Neural cell (in vitro differentiated cells): ENCODE results near the gene HDAC9. TPM values are rescaled to one million over a fixed set of nuclear protein-coding genes. Genes with fewer than 3 reads are reported as not detected.

Source experiments
- H2AFZ ChIP-seq: fragments of 200-600, 300-800 bp; sonication (generic), shearing (Covaris generic); 2 replicates; pipeline ENCODE4 v1.6.0; 2014; ENCODE audit warnings: low read depth, mild to moderate bottlenecking, antibody characterized with exemption, low read length, moderate library complexity
- H3F3A ChIP-seq: fragments of 200-600 bp; shearing (Covaris generic); 2 replicates; pipeline ENCODE4 v1.6.1; 2016; ENCODE audit warnings: mild to moderate bottlenecking, moderate library complexity, mixed read lengths, antibody characterized with exemption, low read length; ENCODE audit not compliant: insufficient read depth, poor library complexity, severe bottlenecking
- H3K27ac ChIP-seq: fragments of 200-600, 300-800 bp; sonication (generic), shearing (Covaris generic); 2 replicates; pipeline ENCODE4 v1.5.1; 2014; ENCODE audit warnings: mild to moderate bottlenecking, low read length, moderate library complexity
- H3K27me3 ChIP-seq: fragments of 300-800, 200-600 bp; sonication (generic), shearing (Covaris generic); 2 replicates; pipeline ENCODE4 v1.6.0; 2014; ENCODE audit warnings: mild to moderate bottlenecking, low read depth, low read length, moderate library complexity; ENCODE audit not compliant: insufficient read depth
- H3K36me3 ChIP-seq: fragments of 300-800, 200-600 bp; sonication (generic), shearing (Covaris generic); 2 replicates; pipeline ENCODE4 v1.5.1; 2014; ENCODE audit warnings: mild to moderate bottlenecking, antibody characterized with exemption, low read length, moderate library complexity; ENCODE audit not compliant: insufficient read depth
- H3K4me2 ChIP-seq: fragments of 300-800, 200-600 bp; sonication (generic), shearing (Covaris generic); 2 replicates; pipeline ENCODE4 v1.6.0; 2014; ENCODE audit warnings: mild to moderate bottlenecking, low read length
- H3K4me3 ChIP-seq: fragments of 300-800, 200-600 bp; sonication (generic), shearing (Covaris generic); 2 replicates; pipeline ENCODE4 v1.5.1; 2014; ENCODE audit warnings: mild to moderate bottlenecking, low read length, moderate library complexity
- H3K79me2 ChIP-seq: fragments of 200-600 bp; shearing (Covaris generic); replicated peaks from 2 replicates; pipeline ENCODE4 v1.6.0; 2014; ENCODE audit warnings: mild to moderate bottlenecking, low read length, moderate library complexity; ENCODE audit not compliant: insufficient read depth
- H3K9ac ChIP-seq: fragments of 300-800, 200-600 bp; sonication (generic), shearing (Covaris generic); 2 replicates; pipeline ENCODE4 v1.6.1; 2016; ENCODE audit warnings: mild to moderate bottlenecking, low read length, mixed read lengths
- H3K9me2 ChIP-seq: fragments of 200-600 bp; shearing (Covaris generic); 2 replicates; pipeline ENCODE4 v1.6.1; 2016; ENCODE audit warnings: mild to moderate bottlenecking, low read length, mixed read lengths; ENCODE audit not compliant: insufficient read depth
- H3K9me3 ChIP-seq: fragments of 200-600, 300-800 bp; sonication (generic), shearing (Covaris generic); 2 replicates; pipeline ENCODE4 v1.6.1; 2016; ENCODE audit warnings: mild to moderate bottlenecking, mixed run types, low read length, moderate library complexity, mixed read lengths
- H4K20me1 ChIP-seq: fragments of 200-600 bp; shearing (Covaris generic); 2 replicates; pipeline ENCODE4 v1.6.1; 2016; ENCODE audit warnings: mild to moderate bottlenecking, mixed run types; ENCODE audit not compliant: insufficient read depth
- CTCF ChIP-seq: fragments of 450-650 bp; IDR thresholded peaks from 2 replicates; pipeline ENCODE4 v1.5.1; 2014; ENCODE audit warnings: antibody characterized with exemption, mild to moderate bottlenecking, moderate library complexity; ENCODE audit not compliant: poor library complexity, severe bottlenecking
- EP300 ChIP-seq: fragments of 450-650 bp; conservative IDR thresholded peaks from 2 replicates; pipeline ENCODE4 v1.6.1; 2014; ENCODE audit warnings: antibody characterized with exemption, mild to moderate bottlenecking, moderate library complexity; ENCODE audit not compliant: poor library complexity, severe bottlenecking
- EZH2 ChIP-seq: fragments of 200-600, 300-800 bp; shearing (Covaris generic), sonication (generic); IDR thresholded peaks from 2 replicates; pipeline ENCODE4 v1.6.1; 2014; ENCODE audit warnings: antibody characterized with exemption, low read length, borderline replicate concordance, mild to moderate bottlenecking; ENCODE audit not compliant: insufficient read depth, poor library complexity, severe bottlenecking
- MXI1 ChIP-seq: fragments of 450-650 bp; conservative IDR thresholded peaks from 2 replicates; pipeline ENCODE4 v1.6.1; 2014; ENCODE audit warnings: antibody characterized with exemption, mild to moderate bottlenecking; ENCODE audit not compliant: poor library complexity, severe bottlenecking
- POLR2AphosphoS5 ChIP-seq: IDR thresholded peaks from 2 replicates; pipeline ENCODE4 v1.6.1; 2012
- RAD21 ChIP-seq: fragments of 450-650 bp; conservative IDR thresholded peaks from 2 replicates; pipeline ENCODE4 v1.6.1; 2014; ENCODE audit warnings: antibody characterized with exemption, mild to moderate bottlenecking, moderate library complexity
- REST ChIP-seq: IDR thresholded peaks from 2 replicates; pipeline ENCODE4 v1.6.1; 2012; ENCODE audit warnings: borderline replicate concordance
- SMC3 ChIP-seq: fragments of 450-650 bp; conservative IDR thresholded peaks from 2 replicates; pipeline ENCODE4 v1.6.1; 2014; ENCODE audit warnings: antibody characterized with exemption, mild to moderate bottlenecking, moderate library complexity; ENCODE audit not compliant: poor library complexity
- TAF1 ChIP-seq: IDR thresholded peaks from 2 replicates; pipeline ENCODE4 v1.6.1; 2012; ENCODE audit warnings: low read depth
- polyA plus RNA-seq: library from polyadenylated mRNA; depleted of rRNA; stranded (reverse); fragments of >200 nt; gene quantifications from 2 replicates; pipeline ENCODE4 v1.2.3, GENCODE V29; 2014

Gene HDAC9
- polyA plus RNA-seq, 1 donor from 2014 or later = 15.9 TPM

- TF ChIP-seq EZH2 (no peak), POLR2AphosphoS5 (no peak), REST (no peak), EP300 (no peak), TAF1 (no peak), MXI1 (no peak), CTCF (no peak), RAD21 (no peak), SMC3 (no peak)
- no peaks in the 10 kb centered on the region for H3K27me3 ChIP-seq
- H3K27ac ChIP-seq = no peak overlapping the region
- H3K36me3 ChIP-seq = no peaks in the 10 kb centered on the region
- no peak overlapping the region for H3K4me2 ChIP-seq
- H3K79me2 ChIP-seq = no peaks in the 10 kb centered on the region
- no peak overlapping the region for H3K9ac ChIP-seq
- no peaks in the 10 kb centered on the region for H4K20me1 ChIP-seq
- no peak overlapping the region for H2AFZ ChIP-seq
- no peaks in the 10 kb centered on the region for H3K9me2 ChIP-seq
- no peak overlapping the region for H3K4me3 ChIP-seq
- H3K9me3 ChIP-seq = no peaks in the 10 kb centered on the region
- H3F3A ChIP-seq = no peaks in the 10 kb centered on the region
Observed at GRCh38 chr7:18958627-18959026, 463.1 kb downstream of the HDAC9 start.

- H3K27me3 ChIP-seq = no peaks in the 10 kb centered on the region
- no peaks in the 10 kb centered on the region for H3K79me2 ChIP-seq
- H3F3A ChIP-seq = no peaks in the 10 kb centered on the region
- no peak overlapping the region for H2AFZ ChIP-seq
- no peak overlapping the region for H3K27ac ChIP-seq
- H3K36me3 ChIP-seq = no peaks in the 10 kb centered on the region
- no peak overlapping the region for H3K9ac ChIP-seq
- no peak overlapping the region for H3K4me2 ChIP-seq
- TF ChIP-seq RAD21 (no peak), CTCF (no peak), POLR2AphosphoS5 (no peak), REST (no peak), EZH2 (no peak), SMC3 (no peak), MXI1 (no peak), EP300 (no peak), TAF1 (no peak)
- no peaks in the 10 kb centered on the region for H3K9me3 ChIP-seq
- H3K4me3 ChIP-seq = no peak overlapping the region
- H4K20me1 ChIP-seq = no peaks in the 10 kb centered on the region
- H3K9me2 ChIP-seq = no peaks in the 10 kb centered on the region
Observed at GRCh38 chr7:18960725-18961124, 465.2 kb downstream of the HDAC9 start.
